ENCODE results near the gene PICK1.

DNA sequence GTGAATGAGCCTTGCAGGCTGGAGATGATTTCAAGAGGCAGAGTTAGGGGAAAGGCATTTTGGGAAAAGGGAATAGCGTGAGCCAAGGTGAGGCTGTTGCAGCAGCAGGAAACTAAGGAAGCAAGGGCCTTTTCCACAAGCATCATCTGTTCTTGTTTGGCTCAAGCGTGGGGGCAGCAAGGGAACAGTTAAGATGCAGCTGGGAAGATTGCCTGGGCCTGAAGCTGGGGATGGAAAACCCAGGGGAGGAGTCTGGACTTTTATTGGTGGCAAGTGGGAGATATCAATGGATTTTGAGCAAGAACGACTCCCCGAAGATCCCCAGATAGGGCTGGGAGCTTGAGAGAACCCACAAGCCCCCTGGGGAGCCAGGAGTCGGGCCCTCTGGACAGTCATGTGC, 27.3 kb upstream of the PICK1 start:
- TF ChIP-seq EP300 (IDR thresholded peaks at IDR 0.05): no peak
- TF ChIP-seq, protein P1, sequence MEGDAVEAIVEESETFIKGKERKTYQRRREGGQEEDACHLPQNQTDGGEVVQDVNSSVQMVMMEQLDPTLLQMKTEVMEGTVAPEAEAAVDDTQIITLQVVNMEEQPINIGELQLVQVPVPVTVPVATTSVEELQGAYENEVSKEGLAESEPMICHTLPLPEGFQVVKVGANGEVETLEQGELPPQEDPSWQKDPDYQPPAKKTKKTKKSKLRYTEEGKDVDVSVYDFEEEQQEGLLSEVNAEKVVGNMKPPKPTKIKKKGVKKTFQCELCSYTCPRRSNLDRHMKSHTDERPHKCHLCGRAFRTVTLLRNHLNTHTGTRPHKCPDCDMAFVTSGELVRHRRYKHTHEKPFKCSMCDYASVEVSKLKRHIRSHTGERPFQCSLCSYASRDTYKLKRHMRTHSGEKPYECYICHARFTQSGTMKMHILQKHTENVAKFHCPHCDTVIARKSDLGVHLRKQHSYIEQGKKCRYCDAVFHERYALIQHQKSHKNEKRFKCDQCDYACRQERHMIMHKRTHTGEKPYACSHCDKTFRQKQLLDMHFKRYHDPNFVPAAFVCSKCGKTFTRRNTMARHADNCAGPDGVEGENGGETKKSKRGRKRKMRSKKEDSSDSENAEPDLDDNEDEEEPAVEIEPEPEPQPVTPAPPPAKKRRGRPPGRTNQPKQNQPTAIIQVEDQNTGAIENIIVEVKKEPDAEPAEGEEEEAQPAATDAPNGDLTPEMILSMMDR (IDR thresholded peaks at IDR 0.05): no peak
